Measurements from ENCODE around the gene KCNQ1OT1.

Gene KCNQ1OT1

GRCh38 chr11:2661173-2662023 is 38.4 kb downstream of the KCNQ1OT1 start:
- Histone ChIP-seq H3K36me3 (replicated peaks in 1 of 2; ENCODE audit: control insufficient read depth in 2 of 2, insufficient read depth in 2 of 2, low read length in 2 of 2) (peaks cover 2 to 4% of the 10 kb centered on the region in 2 donors), H3K4me3 (ENCODE audit: low read length in 2 of 2) (no peak overlapping the region), H3K4ac (ENCODE audit: low read length) (no peak overlapping the region), H3K4me2 (ENCODE audit: insufficient read depth, low read length, poor library complexity, severe bottlenecking) (no peak overlapping the region), H4K91ac (ENCODE audit: low read depth, low read length, poor library complexity) (no peak overlapping the region), H2AK5ac (ENCODE audit: low read depth, low read length) (no peak overlapping the region), H3K4me1 (ENCODE audit: control insufficient read depth in 2 of 2, insufficient read depth in 1 of 2, low read depth in 1 of 2, low read length in 2 of 2) (no peaks in the 10 kb centered on the region), H3K18ac (ENCODE audit: low read length) (no peak overlapping the region), H2AFZ (ENCODE audit: low read length) (no peak overlapping the region), H3K27ac (replicated peaks; ENCODE audit: low read length) (no peak overlapping the region), H2BK5ac (ENCODE audit: low read length) (no peak overlapping the region), H3K27me3 (ENCODE audit: control insufficient read depth in 3 of 3, insufficient read depth in 3 of 3, low read depth in 1 of 3, low read length in 3 of 3) (no peaks in the 10 kb centered on the region), H4K8ac (ENCODE audit: low read depth, low read length) (no peak overlapping the region), H3K79me1 (ENCODE audit: low read depth, low read length) (no peaks in the 10 kb centered on the region), H3K9ac (ENCODE audit: low read depth, low read length, poor library complexity) (no peak overlapping the region), H3K9me3 (replicated peaks in 1 of 2; ENCODE audit: control insufficient read depth in 2 of 2, insufficient read depth in 1 of 2, low read depth in 1 of 2, low read length in 2 of 2) (peaks cover 20 to 36% of the 10 kb centered on the region in 2 donors), H3K23ac (ENCODE audit: low read depth, low read length, poor library complexity) (peak overlapping the region; percentile 60), H3K14ac (ENCODE audit: low read length) (no peak overlapping the region), H2BK120ac (ENCODE audit: low read depth, low read length) (no peak overlapping the region), H2BK15ac (ENCODE audit: low read length) (no peak overlapping the region), H2BK12ac (ENCODE audit: low read length) (no peak overlapping the region)
- DNase-seq (ENCODE audit: low spot score): no peak
- no CpG with 5 or more reads among the region's 4 CpGs for WGBS, 2 donors (ENCODE audit: extremely low coverage in 2 of 2, insufficient read length in 2 of 2, insufficient replicate concordance in 1 of 2)

GRCh38 chr11:2660357-2660939 is 39.3 kb downstream of the KCNQ1OT1 start:
- H2BK5ac ChIP-seq (ENCODE audit: low read length): no peak overlapping the region
- H2BK12ac ChIP-seq (ENCODE audit: low read length): no peak overlapping the region
- H3K4me1 ChIP-seq (ENCODE audit: control insufficient read depth in 2 of 2, insufficient read depth in 1 of 2, low read depth in 1 of 2, low read length in 2 of 2): no peaks in the 10 kb centered on the region
- H3K4ac ChIP-seq (ENCODE audit: low read length): no peak overlapping the region
- H4K91ac ChIP-seq (ENCODE audit: low read depth, low read length, poor library complexity): no peak overlapping the region
- peaks cover 20 to 36% of the 10 kb centered on the region in 2 donors for H3K9me3 ChIP-seq (replicated peaks in 1 of 2; ENCODE audit: control insufficient read depth in 2 of 2, insufficient read depth in 1 of 2, low read depth in 1 of 2, low read length in 2 of 2)
- H2AK5ac ChIP-seq (ENCODE audit: low read depth, low read length): no peak overlapping the region
- no peak overlapping the region for H3K14ac ChIP-seq (ENCODE audit: low read length)
- H3K9ac ChIP-seq (ENCODE audit: low read depth, low read length, poor library complexity): no peak overlapping the region
- H3K18ac ChIP-seq (ENCODE audit: low read length): no peak overlapping the region
- H3K27ac ChIP-seq (replicated peaks; ENCODE audit: low read length): no peak overlapping the region
- H2BK15ac ChIP-seq (ENCODE audit: low read length): no peak overlapping the region
- no peak overlapping the region for H3K4me2 ChIP-seq (ENCODE audit: insufficient read depth, low read length, poor library complexity, severe bottlenecking)
- no peak overlapping the region for H3K4me3 ChIP-seq (ENCODE audit: low read length in 2 of 2)
- H3K79me1 ChIP-seq (ENCODE audit: low read depth, low read length): no peaks in the 10 kb centered on the region
- no peak overlapping the region for H3K23ac ChIP-seq (ENCODE audit: low read depth, low read length, poor library complexity)
- no peak overlapping the region for H4K8ac ChIP-seq (ENCODE audit: low read depth, low read length)
- H3K27me3 ChIP-seq (ENCODE audit: control insufficient read depth in 3 of 3, insufficient read depth in 3 of 3, low read depth in 1 of 3, low read length in 3 of 3): no peaks in the 10 kb centered on the region
- peaks cover 2 to 4% of the 10 kb centered on the region in 2 donors for H3K36me3 ChIP-seq (replicated peaks in 1 of 2; ENCODE audit: control insufficient read depth in 2 of 2, insufficient read depth in 2 of 2, low read length in 2 of 2)
- H2BK120ac ChIP-seq (ENCODE audit: low read depth, low read length): no peak overlapping the region
- DNase-seq (ENCODE audit: low spot score): no peak
- no peak overlapping the region for H2AFZ ChIP-seq (ENCODE audit: low read length)
- WGBS, 2 donors (ENCODE audit: extremely low coverage in 2 of 2, insufficient read length in 2 of 2, insufficient replicate concordance in 1 of 2): no CpG with 5 or more reads among the region's 2 CpGs

GRCh38 chr11:2657697-2658284 is 42.0 kb downstream of the KCNQ1OT1 start:
- Histone ChIP-seq H3K9me3 (replicated peaks in 1 of 2; ENCODE audit: control insufficient read depth in 2 of 2, insufficient read depth in 1 of 2, low read depth in 1 of 2, low read length in 2 of 2) (peaks cover 26 to 43% of the 10 kb centered on the region in 2 donors), H3K23ac (ENCODE audit: low read depth, low read length, poor library complexity) (no peak overlapping the region), H3K4ac (ENCODE audit: low read length) (no peak overlapping the region), H2BK12ac (ENCODE audit: low read length) (no peak overlapping the region), H3K4me2 (ENCODE audit: insufficient read depth, low read length, poor library complexity, severe bottlenecking) (no peak overlapping the region), H3K27ac (replicated peaks; ENCODE audit: low read length) (no peak overlapping the region), H3K14ac (ENCODE audit: low read length) (no peak overlapping the region), H3K27me3 (ENCODE audit: control insufficient read depth in 3 of 3, insufficient read depth in 3 of 3, low read depth in 1 of 3, low read length in 3 of 3) (no peaks in the 10 kb centered on the region), H3K79me1 (ENCODE audit: low read depth, low read length) (no peaks in the 10 kb centered on the region), H3K4me1 (ENCODE audit: control insufficient read depth in 2 of 2, insufficient read depth in 1 of 2, low read depth in 1 of 2, low read length in 2 of 2) (no peaks in the 10 kb centered on the region), H2AFZ (ENCODE audit: low read length) (no peak overlapping the region), H2AK5ac (ENCODE audit: low read depth, low read length) (no peak overlapping the region), H2BK5ac (ENCODE audit: low read length) (no peak overlapping the region), H4K8ac (ENCODE audit: low read depth, low read length) (no peak overlapping the region), H3K18ac (ENCODE audit: low read length) (no peak overlapping the region), H2BK120ac (ENCODE audit: low read depth, low read length) (no peak overlapping the region), H2BK15ac (ENCODE audit: low read length) (no peak overlapping the region), H4K91ac (ENCODE audit: low read depth, low read length, poor library complexity) (no peak overlapping the region), H3K4me3 (ENCODE audit: low read length in 2 of 2) (no peak overlapping the region), H3K9ac (ENCODE audit: low read depth, low read length, poor library complexity) (no peak overlapping the region), H3K36me3 (replicated peaks in 1 of 2; ENCODE audit: control insufficient read depth in 2 of 2, insufficient read depth in 2 of 2, low read length in 2 of 2) (no peaks in the 10 kb centered on the region)
- WGBS, 2 donors (ENCODE audit: extremely low coverage in 2 of 2, insufficient read length in 2 of 2, insufficient replicate concordance in 1 of 2): no CpG with 5 or more reads among the region's 8 CpGs
- DNase-seq (ENCODE audit: low spot score): no peak

GRCh38 chr11:2656859-2657258 is 42.9 kb downstream of the KCNQ1OT1 start:
- H2BK120ac ChIP-seq (ENCODE audit: low read depth, low read length): no peak overlapping the region
- no CpG with 5 or more reads among the region's 1 CpG for WGBS, 2 donors (ENCODE audit: extremely low coverage in 2 of 2, insufficient read length in 2 of 2, insufficient replicate concordance in 1 of 2)
- no peak overlapping the region for H3K18ac ChIP-seq (ENCODE audit: low read length)
- H2AFZ ChIP-seq (ENCODE audit: low read length): no peak overlapping the region
- no peak for DNase-seq (ENCODE audit: low spot score)
- no peak overlapping the region for H3K27ac ChIP-seq (replicated peaks; ENCODE audit: low read length)
- no peaks in the 10 kb centered on the region for H3K79me1 ChIP-seq (ENCODE audit: low read depth, low read length)
- H3K4me3 ChIP-seq (ENCODE audit: low read length in 2 of 2): no peak overlapping the region
- H3K4ac ChIP-seq (ENCODE audit: low read length): no peak overlapping the region
- no peak overlapping the region for H2BK5ac ChIP-seq (ENCODE audit: low read length)
- H2BK15ac ChIP-seq (ENCODE audit: low read length): no peak overlapping the region
- H4K8ac ChIP-seq (ENCODE audit: low read depth, low read length): no peak overlapping the region
- no peak overlapping the region for H3K4me2 ChIP-seq (ENCODE audit: insufficient read depth, low read length, poor library complexity, severe bottlenecking)
- H4K91ac ChIP-seq (ENCODE audit: low read depth, low read length, poor library complexity): no peak overlapping the region
- no peaks in the 10 kb centered on the region for H3K36me3 ChIP-seq (replicated peaks in 1 of 2; ENCODE audit: control insufficient read depth in 2 of 2, insufficient read depth in 2 of 2, low read length in 2 of 2)
- H2BK12ac ChIP-seq (ENCODE audit: low read length): no peak overlapping the region
- H3K14ac ChIP-seq (ENCODE audit: low read length): no peak overlapping the region
- peaks cover 25 to 44% of the 10 kb centered on the region in 2 donors for H3K9me3 ChIP-seq (replicated peaks in 1 of 2; ENCODE audit: control insufficient read depth in 2 of 2, insufficient read depth in 1 of 2, low read depth in 1 of 2, low read length in 2 of 2)
- no peaks in the 10 kb centered on the region for H3K27me3 ChIP-seq (ENCODE audit: control insufficient read depth in 3 of 3, insufficient read depth in 3 of 3, low read depth in 1 of 3, low read length in 3 of 3)
- H3K9ac ChIP-seq (ENCODE audit: low read depth, low read length, poor library complexity): no peak overlapping the region
- H3K4me1 ChIP-seq (ENCODE audit: control insufficient read depth in 2 of 2, insufficient read depth in 1 of 2, low read depth in 1 of 2, low read length in 2 of 2): no peaks in the 10 kb centered on the region
- H3K23ac ChIP-seq (ENCODE audit: low read depth, low read length, poor library complexity): no peak overlapping the region
- no peak overlapping the region for H2AK5ac ChIP-seq (ENCODE audit: low read depth, low read length)

Data from neuronal stem cell (in vitro differentiated cells).